HG03159 (cell line): ENCODE measurements around the gene STOM.
"Not testable (repeated sequence)": the region's sequence is repeated elsewhere in the genome, so short reads cannot be mapped to it uniquely, and the experiment has no call there.

ENCODE experiments used
- ATAC-seq: cut with Tn5 transposase; IDR thresholded peaks from one replicate; pipeline ENCODE4 v1.9.1; 2021; ENCODE audit warnings: mild to moderate bottlenecking, moderate library complexity; ENCODE audit not compliant: unreplicated experiment

Gene STOM

DNA sequence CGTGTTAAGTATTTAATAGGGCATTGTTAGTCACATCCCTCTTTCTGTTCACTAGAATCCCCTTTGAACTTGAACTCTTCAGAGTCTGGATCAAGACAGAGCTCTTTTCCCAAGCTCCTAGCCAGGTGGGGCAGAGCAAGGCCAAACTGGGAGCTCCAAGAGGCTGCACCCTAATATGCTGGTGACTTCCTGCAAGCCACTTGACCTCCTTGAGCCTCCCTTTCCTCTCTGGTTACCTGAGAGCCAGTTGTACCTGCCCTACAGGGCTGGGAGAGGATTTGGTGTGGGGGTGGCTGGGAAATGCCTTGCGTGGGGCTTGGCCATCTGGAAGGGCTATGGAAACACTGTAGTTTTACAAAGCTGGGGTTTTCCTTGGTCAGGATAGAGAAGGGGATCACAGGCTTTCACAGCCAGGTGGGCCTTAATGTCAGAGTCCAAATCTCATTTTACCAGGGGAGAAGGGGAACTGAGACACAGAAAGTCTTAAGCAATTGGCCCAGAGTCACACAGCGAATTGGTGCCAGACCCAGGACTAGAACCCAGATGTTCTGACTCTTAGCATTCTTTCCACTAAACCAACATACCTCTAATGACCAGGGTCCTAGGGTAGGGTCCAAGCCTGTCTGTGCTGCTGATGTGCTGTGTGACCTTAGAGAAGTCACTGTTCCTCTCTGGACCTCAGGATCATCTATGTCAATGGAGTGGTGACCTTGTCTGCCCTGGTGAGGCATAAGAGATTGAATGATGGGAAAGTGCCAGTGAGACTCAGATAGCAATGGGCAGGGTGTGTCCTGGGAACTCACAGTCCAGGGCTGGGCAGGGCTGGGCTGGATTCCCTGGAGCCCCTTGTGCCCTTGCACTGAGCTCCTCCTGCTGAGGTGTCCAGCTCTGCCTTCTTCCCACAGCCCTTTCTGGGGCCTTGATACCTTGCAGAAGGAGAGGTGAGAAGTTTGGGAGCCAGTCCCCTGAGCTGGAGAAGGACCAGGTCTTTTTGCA, 66.3 kb downstream of the STOM start:
- no peak for ATAC-seq

DNA sequence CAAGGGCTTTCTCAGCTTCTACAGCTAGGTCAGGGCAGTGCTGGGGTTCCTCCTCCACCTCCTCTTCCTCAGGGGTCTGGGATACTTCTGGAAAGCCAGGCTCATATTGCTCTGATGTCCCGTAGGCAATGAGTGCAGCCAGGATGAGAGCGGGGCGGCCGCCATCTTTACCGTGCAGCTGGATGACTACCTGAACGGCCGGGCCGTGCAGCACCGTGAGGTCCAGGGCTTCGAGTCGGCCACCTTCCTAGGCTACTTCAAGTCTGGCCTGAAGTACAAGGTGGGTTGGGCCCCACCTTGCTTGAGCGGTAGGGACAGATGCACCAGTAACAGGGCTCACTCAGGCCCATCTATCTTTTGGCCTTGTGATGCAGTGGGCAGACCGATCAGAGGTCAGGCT, 67.3 kb downstream of the STOM start:
- no peak for ATAC-seq

DNA sequence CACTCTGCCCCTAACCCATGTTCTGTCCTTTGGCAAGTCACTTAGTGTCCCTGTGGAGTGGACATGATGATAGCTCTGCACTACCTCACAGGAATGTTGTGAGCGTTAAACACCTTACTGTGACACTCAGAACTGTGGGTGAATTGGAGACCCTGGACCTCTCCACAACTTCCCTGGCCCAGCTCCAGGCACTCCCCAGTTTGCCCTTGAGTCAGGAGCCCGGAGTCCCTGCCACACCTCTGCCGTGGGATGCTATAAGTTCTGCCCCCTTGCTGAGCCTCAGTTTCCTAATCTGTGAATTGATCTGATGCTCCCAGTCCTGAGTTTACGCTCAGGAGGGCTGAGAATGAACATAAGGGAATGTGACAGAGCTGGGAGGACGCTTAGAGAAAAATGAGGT, 67.7 kb downstream of the STOM start:
- ATAC-seq, result no peak

DNA sequence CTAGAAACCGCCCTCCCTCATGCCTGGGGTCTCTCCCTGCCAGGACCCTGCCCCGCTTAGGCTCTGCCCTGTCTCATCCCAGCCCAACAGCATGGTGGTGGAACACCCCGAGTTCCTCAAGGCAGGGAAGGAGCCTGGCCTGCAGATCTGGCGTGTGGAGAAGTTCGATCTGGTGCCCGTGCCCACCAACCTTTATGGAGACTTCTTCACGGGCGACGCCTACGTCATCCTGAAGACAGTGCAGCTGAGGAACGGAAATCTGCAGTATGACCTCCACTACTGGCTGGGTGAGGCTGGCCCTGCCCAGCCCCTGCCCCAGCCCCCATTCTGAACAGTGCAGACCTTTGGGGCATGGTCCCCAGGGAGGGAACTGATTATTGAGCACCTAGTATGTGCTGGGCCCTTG, 68.2 kb downstream of the STOM start:
- ATAC-seq, result no peak

DNA sequence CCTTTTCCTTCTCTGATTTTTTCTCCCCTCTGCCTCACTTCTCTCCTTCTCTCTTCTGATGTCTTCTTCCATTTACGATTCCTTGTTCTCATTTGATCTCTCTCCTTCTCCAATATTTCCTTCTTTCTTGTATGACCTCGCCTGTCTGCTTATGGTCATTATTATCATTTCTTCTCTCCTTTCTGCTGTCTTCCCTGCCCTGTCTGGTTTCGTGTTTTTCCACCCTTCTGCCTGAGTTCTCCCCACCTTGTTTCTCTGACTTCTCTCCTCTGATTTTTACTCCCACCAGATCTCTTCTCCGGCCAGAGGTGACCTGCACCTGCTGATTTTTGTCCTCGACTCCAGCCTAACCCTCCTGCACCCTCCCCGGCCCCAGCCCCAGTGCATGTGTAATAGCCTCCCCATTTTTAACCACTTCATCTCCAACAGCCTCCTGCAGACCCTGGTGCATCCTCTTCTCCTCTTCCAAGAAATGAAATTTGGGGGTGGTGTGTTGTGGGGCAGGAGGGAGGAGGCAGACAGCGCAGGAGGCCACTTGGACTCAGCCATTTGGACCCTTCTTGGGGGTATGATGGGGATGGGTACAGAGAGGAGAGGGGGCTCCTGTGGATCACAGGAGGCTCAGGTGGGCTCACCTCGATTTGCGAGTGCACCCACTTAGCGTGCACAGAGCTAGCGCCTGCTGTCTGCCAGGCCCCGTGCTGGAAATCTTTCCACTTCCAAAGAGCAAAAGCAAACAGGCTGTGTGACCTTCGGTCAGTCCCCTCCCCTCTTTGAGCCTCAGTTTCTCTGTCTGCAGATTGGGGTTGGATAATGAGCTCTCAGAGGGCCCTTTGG, 69.5 kb downstream of the STOM start:
- ATAC-seq, result no peak

DNA sequence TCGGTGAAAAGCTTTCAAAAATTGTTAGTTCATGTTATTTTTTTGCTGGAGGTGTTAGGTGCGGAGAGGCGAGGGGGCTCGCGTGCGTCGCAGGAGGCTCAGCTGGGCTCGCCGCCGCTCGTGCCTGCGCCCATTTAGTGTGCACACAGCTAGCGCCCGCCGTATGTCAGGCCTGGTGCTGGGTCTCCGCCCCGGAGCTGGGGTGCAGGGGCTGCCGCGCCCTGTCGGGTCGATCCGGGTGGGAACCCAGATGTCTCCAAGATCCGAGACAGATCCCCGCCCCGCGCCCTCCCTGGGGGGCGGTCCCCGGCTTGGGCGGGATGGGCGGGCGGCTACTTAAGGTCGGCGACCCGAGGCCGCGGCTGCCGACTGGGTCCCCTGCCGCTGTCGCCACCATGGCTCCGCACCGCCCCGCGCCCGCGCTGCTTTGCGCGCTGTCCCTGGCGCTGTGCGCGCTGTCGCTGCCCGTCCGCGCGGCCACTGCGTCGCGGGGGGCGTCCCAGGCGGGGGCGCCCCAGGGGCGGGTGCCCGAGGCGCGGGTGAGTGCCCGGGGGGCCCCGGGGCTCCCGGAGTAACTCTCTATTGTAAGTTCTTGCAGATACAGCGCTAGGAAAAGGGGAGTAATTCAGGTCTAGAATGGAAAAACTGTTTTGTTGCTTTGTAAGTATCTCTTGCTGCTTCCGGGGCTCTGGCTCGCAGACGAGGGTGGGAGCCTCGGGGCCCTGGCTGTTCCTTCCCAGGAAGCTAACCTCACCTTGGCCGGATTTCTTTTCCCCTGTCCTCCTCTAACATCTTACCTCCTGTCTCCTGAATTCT, 70.4 kb downstream of the STOM start:
- ATAC-seq, result no peak

DNA sequence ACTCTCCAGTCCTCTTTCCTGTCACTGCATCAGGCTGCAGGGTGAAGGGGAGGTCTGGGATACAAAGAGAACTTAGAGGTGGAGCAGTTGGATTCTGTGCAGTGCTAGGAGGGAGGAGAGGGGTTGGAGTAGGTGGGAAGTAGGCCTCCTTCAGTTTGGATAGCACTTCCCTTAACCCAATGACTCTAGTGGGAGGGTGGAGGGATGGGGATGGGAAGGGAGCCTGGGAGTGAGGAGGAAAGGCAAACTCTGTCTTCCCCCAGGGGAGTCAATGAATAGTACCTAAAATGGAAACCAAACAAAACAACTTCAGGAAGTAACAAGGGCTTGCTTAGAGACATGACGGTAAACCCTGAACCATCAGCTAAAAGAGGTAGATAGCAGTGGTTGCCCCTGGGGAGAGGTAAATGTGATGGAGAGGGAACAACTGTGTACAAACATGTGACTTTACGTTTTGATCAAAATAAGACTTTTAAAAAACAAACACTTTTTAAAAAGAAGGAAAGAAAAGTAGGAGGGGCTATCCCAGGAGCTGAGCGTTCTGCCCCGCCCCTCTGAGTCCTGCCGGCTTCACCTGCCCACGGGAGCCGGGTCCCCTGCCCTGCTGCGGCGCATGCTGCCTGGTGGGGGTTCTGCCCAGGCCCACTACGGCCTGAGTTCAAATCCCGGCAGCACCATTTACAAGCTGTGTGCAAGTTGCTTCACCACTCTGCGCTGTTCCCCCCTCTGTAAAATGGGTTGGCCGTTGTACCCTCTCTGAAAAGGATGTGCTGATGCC, 71.2 kb downstream of the STOM start:
- no peak for ATAC-seq

DNA sequence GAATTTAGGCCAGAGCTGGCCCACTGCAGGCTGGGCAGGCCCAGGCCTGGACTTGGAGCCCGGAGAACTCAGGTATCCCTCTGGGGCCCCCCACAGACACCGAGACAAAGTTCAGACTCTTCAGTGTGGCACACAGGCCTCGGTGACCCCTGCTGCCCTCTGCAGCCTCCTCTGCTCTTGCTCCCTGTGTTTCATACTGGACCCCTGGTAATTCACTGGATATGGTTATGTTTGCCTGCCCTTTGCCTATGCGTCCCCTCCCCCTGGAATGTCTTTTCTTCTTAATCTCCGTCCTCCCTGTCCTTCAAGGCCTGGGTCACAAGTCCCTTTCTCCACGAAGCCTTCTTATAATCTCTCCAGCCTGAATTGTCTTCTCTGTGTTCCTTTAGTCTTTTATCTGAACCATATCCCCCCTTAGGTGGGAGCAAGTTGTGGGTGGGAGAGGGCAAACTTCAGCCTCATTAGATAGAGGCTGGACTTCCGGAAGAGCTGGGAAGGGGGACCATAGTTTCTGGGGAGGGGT, 72.0 kb downstream of the STOM start:
- ATAC-seq, result no peak

DNA sequence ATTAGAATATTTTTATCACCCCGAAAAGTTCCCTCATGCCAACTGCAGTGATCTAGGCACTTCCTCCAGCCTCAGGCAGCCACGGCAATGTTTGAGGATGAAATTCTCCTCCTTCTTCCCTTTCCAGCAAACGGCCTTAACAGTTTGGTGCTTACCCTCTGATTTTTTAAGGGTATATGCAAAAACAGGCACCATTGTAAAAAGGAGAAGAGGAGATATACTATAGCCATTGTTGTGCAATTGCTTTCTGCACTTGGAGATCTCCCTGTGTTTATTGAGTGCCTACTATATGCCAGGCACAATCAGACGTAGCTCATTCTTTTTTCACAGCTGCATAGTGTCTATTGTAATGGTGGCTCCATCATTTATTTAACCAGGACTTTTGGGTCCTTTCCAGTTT, 72.7 kb downstream of the STOM start:
- no peak for ATAC-seq

DNA sequence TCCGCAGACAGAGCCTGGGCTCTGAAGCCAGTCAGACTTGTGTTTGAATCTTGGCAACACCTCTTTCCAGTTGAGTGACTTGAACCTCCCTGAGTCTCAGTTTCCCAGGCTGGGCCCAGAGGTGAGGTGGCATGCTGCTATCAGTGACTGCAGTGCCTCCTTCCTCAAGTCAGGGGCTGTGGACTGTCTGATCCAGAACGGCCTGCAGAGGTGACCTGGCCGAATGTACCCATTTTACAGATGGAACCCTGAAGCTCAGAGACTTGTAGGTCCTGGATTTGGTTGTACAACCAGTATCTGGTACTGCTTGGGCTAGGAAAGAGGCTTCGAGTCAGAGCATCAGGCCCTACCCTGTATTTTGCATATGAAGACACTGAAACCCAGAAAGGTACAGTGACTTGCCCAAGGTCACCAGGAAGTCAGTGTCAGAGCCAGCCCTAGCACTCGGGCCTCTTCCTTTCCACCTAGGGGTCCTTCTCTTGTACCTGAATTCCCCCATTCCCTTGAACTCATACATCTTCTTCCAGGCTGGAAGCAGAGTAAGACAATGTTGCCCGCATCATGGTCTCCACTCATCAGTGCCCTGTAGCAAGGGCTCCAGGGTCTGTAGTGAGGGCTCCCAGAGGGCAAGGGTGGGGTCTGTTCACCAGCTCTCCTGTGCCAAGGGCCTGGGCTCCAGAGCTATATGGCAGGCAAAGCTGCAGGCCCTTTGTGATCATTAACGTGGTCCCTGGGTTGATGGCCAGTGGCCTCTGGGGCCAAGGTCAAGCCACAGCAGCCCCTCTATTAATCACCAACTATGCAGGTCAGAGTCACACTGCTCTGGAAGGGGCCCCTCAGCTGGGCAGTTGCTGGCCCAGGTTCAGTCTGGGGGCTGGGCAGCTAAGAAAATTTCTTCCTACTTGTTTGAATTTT, 73.6 kb downstream of the STOM start:
- ATAC-seq, result no peak

DNA sequence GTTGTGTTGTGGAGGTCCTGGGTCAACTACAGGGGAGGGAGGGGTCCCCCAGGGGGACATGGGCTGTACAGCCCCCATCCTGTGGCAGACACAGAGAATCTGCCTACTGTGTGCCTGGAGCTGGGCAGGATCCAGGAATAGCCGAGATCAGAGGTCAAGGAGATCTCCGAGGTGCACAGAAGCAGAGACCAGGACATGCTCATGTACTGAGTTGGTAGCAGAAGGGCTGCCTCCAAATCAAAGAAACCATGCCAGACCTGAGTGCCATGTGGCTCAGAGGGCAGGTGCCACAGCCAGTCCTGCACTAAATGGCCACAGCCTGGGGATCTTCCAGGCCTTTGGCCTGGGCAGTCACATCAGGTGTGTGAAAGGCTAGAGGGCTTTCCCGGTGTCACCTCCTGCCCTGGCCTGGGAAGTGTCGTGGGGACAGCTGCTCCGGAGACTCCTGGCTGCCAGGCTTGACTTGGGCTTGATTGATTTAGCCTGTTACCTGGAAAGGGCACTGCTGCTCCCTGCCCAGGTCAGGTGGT, 74.3 kb downstream of the STOM start:
- no peak for ATAC-seq

DNA sequence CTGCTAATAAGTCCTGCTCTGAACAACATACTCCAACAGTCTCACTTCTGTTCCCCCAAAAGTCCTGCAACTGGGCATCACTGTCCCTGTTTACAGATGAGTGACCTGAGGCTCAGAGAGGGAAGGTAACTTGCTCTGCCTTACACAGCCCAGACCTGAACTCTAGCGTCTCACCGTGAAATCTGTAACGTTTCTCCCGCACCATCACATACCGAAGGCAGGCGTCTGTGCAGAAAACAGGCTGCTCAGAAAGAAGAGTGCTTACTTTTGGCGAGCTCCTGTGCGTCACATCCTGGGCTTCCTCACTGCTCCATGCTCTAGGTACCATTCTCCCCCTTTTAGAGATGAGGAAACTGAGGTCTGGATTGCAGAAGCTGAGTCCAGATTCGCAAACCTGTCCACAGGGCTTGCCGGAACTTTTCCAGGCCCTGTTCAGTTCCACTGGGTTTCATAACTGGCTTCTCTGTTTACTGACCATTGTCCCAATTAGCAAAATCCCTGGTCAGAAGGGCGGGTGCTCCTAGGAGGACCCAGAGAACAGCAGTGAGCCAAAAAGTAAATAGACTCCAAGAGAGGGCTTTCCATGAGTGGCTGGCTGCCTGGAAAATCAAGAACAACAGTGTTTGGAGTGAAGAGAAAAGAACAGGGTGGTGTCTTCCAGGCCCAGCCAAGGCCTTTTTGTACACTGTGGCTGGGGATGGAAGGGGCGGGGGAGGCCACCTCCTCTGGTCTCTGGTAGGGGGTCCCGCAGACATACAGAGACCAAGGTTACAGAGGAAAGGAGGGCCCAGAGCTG, 75.0 kb downstream of the STOM start:
- ATAC-seq, result no peak

DNA sequence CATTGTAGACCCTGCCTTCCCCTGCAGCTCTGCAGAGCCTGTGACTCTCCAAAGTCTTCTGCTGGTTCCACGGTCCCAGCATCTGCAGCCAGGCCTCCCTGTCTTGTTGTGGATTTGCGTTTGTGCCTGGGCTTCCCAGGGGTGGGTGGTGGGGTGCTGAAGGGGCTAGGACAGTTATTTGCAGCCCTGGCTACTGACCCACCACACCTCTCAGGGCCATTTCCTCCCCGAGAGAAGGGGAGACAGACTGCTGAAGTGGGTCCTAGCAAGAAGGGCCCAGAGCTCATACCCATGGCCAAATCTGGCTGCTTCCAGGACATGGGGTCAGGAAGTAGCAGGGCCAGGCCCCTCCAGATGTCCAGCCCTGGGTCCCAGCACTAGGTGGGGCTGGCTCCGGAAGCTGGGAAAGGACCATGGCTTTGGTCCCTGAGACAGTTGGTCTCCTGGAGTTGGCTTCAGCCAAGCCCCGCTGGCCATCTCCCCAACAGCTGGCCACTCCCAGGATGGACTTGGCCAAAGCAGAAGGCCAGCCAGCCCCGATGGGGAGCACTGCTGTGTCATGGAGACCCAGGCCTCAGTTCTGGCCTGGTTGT, 75.8 kb downstream of the STOM start:
- ATAC-seq, result no peak

DNA sequence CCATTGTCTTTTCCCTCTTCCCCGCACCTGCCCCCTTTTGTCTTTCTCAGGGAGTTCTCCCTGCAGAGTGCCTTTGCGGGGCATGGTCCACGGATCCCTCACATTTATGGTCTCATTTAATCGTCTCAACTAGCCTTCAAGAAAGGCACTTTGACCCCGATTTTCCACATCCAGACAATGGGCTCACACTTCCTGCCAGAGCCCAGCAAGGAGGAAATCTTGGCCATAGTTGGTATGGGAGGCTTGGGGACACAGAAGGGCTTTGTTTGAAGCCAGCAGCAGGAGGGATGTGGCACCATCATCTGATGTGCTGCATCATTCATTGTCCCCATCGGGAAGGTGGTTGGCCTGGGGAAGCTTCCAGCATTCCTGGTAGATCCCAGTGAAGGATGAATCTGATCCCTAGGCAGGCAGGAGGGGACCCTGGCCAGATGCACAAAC, 77.2 kb downstream of the STOM start:
- ATAC-seq, result no peak

DNA sequence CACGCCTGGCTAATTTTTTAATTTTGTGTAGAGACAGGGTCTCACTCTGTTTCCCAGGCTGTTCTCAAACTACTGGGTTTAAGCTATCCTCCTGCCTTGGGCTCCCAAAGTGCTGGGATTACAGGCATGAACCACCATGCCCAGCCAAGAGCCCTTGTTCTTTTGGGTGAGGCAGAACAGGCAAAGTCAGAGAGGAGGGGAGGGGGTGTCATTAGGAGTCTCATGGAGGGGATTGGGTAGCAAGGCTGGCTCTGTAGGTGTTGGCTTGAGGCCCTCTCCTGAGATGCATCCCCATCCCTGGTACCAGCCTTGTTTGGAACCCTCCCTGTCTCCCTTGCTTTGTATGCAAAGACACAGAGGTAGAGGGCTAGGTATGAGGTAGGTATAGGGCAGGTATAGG, 78.0 kb downstream of the STOM start:
- ATAC-seq, result no peak

DNA sequence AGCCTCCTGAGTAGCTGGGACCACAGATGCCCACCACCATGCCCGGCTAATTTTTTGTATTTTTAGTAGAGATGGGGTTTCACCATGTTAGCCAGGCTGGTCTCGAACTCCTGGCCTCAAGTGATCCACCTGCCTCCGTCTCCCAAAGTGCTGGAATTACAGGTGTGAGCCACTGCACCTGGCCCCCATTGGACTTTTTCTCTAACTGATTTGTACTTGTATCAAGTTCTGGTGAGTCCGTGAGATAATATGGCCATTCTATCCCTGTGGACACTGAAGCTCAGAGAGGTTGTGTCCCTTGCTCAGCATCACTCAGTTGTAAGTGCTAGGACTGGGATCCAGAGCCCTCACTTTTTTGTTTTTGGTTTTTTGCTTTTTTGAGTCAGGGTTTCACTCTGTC, 78.5 kb downstream of the STOM start:
- ATAC-seq, result not testable (repeated sequence)

DNA sequence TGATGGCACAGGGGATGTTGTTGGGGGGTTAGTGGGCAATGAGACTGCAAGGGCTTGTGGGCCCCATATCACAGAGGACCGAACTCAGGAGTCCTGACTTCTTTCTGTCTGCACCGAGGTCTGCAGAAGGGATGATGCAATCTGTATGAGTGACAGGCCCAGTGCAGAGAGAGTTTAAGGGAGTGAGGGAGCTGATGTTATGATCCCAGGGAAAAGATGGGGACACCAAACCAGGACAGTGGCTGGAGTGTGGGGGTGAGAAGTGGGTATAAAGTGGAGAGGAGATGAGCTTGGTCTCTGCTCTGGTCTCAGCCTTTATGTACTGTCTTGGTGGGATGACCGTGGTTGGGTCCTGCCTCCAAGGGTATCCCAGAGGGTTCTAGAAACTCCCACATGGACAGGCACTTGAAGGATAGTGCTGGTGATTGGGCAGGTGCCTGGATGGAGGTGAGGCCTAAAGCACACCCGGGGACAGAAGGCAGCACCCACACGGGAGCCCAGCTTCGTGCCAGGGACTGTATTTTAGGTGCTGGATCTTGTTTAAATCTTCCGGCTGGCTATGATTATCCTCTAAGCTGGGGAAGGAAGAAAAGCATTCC, 80.2 kb downstream of the STOM start:
- no peak for ATAC-seq
